ENCODE data around the gene DEPDC4.
"Not testable (repeated sequence)": the region's sequence is repeated elsewhere in the genome, so short reads cannot be mapped to it uniquely, and the experiment has no call there.

DEPDC4 gene

GRCh38 chr12:100265732-100266584 lies 921 bp downstream of the DEPDC4 start:
- no peak for DNase-seq (ENCODE audit: low read depth, low spot score)
- peak overlapping the region; percentile 82 for H3K4me3 ChIP-seq (ENCODE audit: low read length)

GRCh38 chr12:100265107-100265506 lies 1.8 kb downstream of the DEPDC4 start:
- H3K4me3 ChIP-seq (ENCODE audit: low read length); DNase-seq (ENCODE audit: low read depth, low spot score): not testable (repeated sequence)

- no peak overlapping the region for H3K4me3 ChIP-seq (ENCODE audit: low read length)
- no peak for DNase-seq (ENCODE audit: low read depth, low spot score)
Observed at GRCh38 chr12:100263131-100263530, 3.7 kb downstream of the DEPDC4 start.

GRCh38 chr12:100258127-100258526 lies 8.8 kb downstream of the DEPDC4 start:
- DNase-seq (ENCODE audit: low read depth, low spot score): no peak
- H3K4me3 ChIP-seq (ENCODE audit: low read length): no peak overlapping the region

- H3K4me3 ChIP-seq (ENCODE audit: low read length): no peak overlapping the region
- no peak for DNase-seq (ENCODE audit: low read depth, low spot score)
Observed at GRCh38 chr12:100254876-100255275, 12.0 kb downstream of the DEPDC4 start.

GRCh38 chr12:100253437-100253836 lies 13.4 kb downstream of the DEPDC4 start:
- no peak overlapping the region for H3K4me3 ChIP-seq (ENCODE audit: low read length)
- no peak for DNase-seq (ENCODE audit: low read depth, low spot score)

GRCh38 chr12:100251917-100252316 lies 15.0 kb downstream of the DEPDC4 start:
- H3K4me3 ChIP-seq (ENCODE audit: low read length): no peak overlapping the region
- DNase-seq (ENCODE audit: low read depth, low spot score): no peak

- H3K4me3 ChIP-seq (ENCODE audit: low read length): no peak overlapping the region
- no peak for DNase-seq (ENCODE audit: low read depth, low spot score)
Observed at GRCh38 chr12:100249941-100250340, 16.9 kb downstream of the DEPDC4 start.

GRCh38 chr12:100248886-100249285 lies 18.0 kb downstream of the DEPDC4 start:
- no peak for DNase-seq (ENCODE audit: low read depth, low spot score)
- no peak overlapping the region for H3K4me3 ChIP-seq (ENCODE audit: low read length)

GRCh38 chr12:100247765-100248164 lies 19.1 kb downstream of the DEPDC4 start:
- no peak overlapping the region for H3K4me3 ChIP-seq (ENCODE audit: low read length)
- no peak for DNase-seq (ENCODE audit: low read depth, low spot score)

GRCh38 chr12:100243137-100243536 lies 23.7 kb downstream of the DEPDC4 start:
- no peak for DNase-seq (ENCODE audit: low read depth, low spot score)
- no peak overlapping the region for H3K4me3 ChIP-seq (ENCODE audit: low read length)

- DNase-seq (ENCODE audit: low read depth, low spot score): no peak
- no peak overlapping the region for H3K4me3 ChIP-seq (ENCODE audit: low read length)
Observed at GRCh38 chr12:100239589-100239988, 27.3 kb downstream of the DEPDC4 start.

GRCh38 chr12:100238801-100239200 lies 28.1 kb downstream of the DEPDC4 start:
- DNase-seq (ENCODE audit: low read depth, low spot score): no peak

GRCh38 chr12:100234591-100235304 lies 32.1 kb downstream of the DEPDC4 start:
- DNase-seq (ENCODE audit: low read depth, low spot score): peak; percentile 28
- H3K4me3 ChIP-seq (ENCODE audit: low read length): no peak overlapping the region

More at GRCh38 chr12:100238801-100239200, 28.1 kb downstream of the DEPDC4 start:
- H3K4me3 ChIP-seq (ENCODE audit: low read length): no peak overlapping the region

GRCh38 chr12:100234166-100234565 lies 32.7 kb downstream of the DEPDC4 start:
- DNase-seq (ENCODE audit: low read depth, low spot score): no peak
- H3K4me3 ChIP-seq (ENCODE audit: low read length): no peak overlapping the region

GRCh38 chr12:100231873-100232272 lies 35.0 kb downstream of the DEPDC4 start:
- not testable (repeated sequence) for DNase-seq (ENCODE audit: low read depth, low spot score); H3K4me3 ChIP-seq (ENCODE audit: low read length)

- DNase-seq (ENCODE audit: low read depth, low spot score): no peak
Observed at GRCh38 chr12:100229876-100230275, 37.0 kb downstream of the DEPDC4 start.

GRCh38 chr12:100229036-100229635 lies 37.7 kb downstream of the DEPDC4 start:
- H3K4me3 ChIP-seq (ENCODE audit: low read length): no peak overlapping the region
- DNase-seq (ENCODE audit: low read depth, low spot score): peak; percentile 14

More at GRCh38 chr12:100229876-100230275, 37.0 kb downstream of the DEPDC4 start:
- H3K4me3 ChIP-seq (ENCODE audit: low read length): no peak overlapping the region

GRCh38 chr12:100225491-100225890 lies 41.4 kb downstream of the DEPDC4 start:
- DNase-seq (ENCODE audit: low read depth, low spot score): no peak
- no peak overlapping the region for H3K4me3 ChIP-seq (ENCODE audit: low read length)

GRCh38 chr12:100222173-100222572 lies 44.7 kb downstream of the DEPDC4 start:
- H3K4me3 ChIP-seq (ENCODE audit: low read length); DNase-seq (ENCODE audit: low read depth, low spot score): not testable (repeated sequence)

Data from Jurkat, Clone E6-1 (cell line).